Neural cell (in vitro differentiated cells): ENCODE results near the gene SPDL1. TPM values are rescaled to one million over a fixed set of nuclear protein-coding genes. Genes with fewer than 3 reads are reported as not detected.

Source experiments
- H2AFZ ChIP-seq: fragments of 200-600, 300-800 bp; sonication (generic), shearing (Covaris generic); 2 replicates; pipeline ENCODE4 v1.6.0; 2014; ENCODE audit warnings: low read depth, mild to moderate bottlenecking, antibody characterized with exemption, low read length, moderate library complexity
- H3F3A ChIP-seq: fragments of 200-600 bp; shearing (Covaris generic); 2 replicates; pipeline ENCODE4 v1.6.1; 2016; ENCODE audit warnings: mild to moderate bottlenecking, moderate library complexity, mixed read lengths, antibody characterized with exemption, low read length; ENCODE audit not compliant: insufficient read depth, poor library complexity, severe bottlenecking
- H3K27ac ChIP-seq: fragments of 200-600, 300-800 bp; sonication (generic), shearing (Covaris generic); 2 replicates; pipeline ENCODE4 v1.5.1; 2014; ENCODE audit warnings: mild to moderate bottlenecking, low read length, moderate library complexity
- H3K27me3 ChIP-seq: fragments of 300-800, 200-600 bp; sonication (generic), shearing (Covaris generic); 2 replicates; pipeline ENCODE4 v1.6.0; 2014; ENCODE audit warnings: mild to moderate bottlenecking, low read depth, low read length, moderate library complexity; ENCODE audit not compliant: insufficient read depth
- H3K36me3 ChIP-seq: fragments of 300-800, 200-600 bp; sonication (generic), shearing (Covaris generic); 2 replicates; pipeline ENCODE4 v1.5.1; 2014; ENCODE audit warnings: mild to moderate bottlenecking, antibody characterized with exemption, low read length, moderate library complexity; ENCODE audit not compliant: insufficient read depth
- H3K4me2 ChIP-seq: fragments of 300-800, 200-600 bp; sonication (generic), shearing (Covaris generic); 2 replicates; pipeline ENCODE4 v1.6.0; 2014; ENCODE audit warnings: mild to moderate bottlenecking, low read length
- H3K4me3 ChIP-seq: fragments of 300-800, 200-600 bp; sonication (generic), shearing (Covaris generic); 2 replicates; pipeline ENCODE4 v1.5.1; 2014; ENCODE audit warnings: mild to moderate bottlenecking, low read length, moderate library complexity
- H3K79me2 ChIP-seq: fragments of 200-600 bp; shearing (Covaris generic); replicated peaks from 2 replicates; pipeline ENCODE4 v1.6.0; 2014; ENCODE audit warnings: mild to moderate bottlenecking, low read length, moderate library complexity; ENCODE audit not compliant: insufficient read depth
- H3K9ac ChIP-seq: fragments of 300-800, 200-600 bp; sonication (generic), shearing (Covaris generic); 2 replicates; pipeline ENCODE4 v1.6.1; 2016; ENCODE audit warnings: mild to moderate bottlenecking, low read length, mixed read lengths
- H3K9me2 ChIP-seq: fragments of 200-600 bp; shearing (Covaris generic); 2 replicates; pipeline ENCODE4 v1.6.1; 2016; ENCODE audit warnings: mild to moderate bottlenecking, low read length, mixed read lengths; ENCODE audit not compliant: insufficient read depth
- H3K9me3 ChIP-seq: fragments of 200-600, 300-800 bp; sonication (generic), shearing (Covaris generic); 2 replicates; pipeline ENCODE4 v1.6.1; 2016; ENCODE audit warnings: mild to moderate bottlenecking, mixed run types, low read length, moderate library complexity, mixed read lengths
- H4K20me1 ChIP-seq: fragments of 200-600 bp; shearing (Covaris generic); 2 replicates; pipeline ENCODE4 v1.6.1; 2016; ENCODE audit warnings: mild to moderate bottlenecking, mixed run types; ENCODE audit not compliant: insufficient read depth
- CTCF ChIP-seq: fragments of 450-650 bp; IDR thresholded peaks from 2 replicates; pipeline ENCODE4 v1.5.1; 2014; ENCODE audit warnings: antibody characterized with exemption, mild to moderate bottlenecking, moderate library complexity; ENCODE audit not compliant: poor library complexity, severe bottlenecking
- EP300 ChIP-seq: fragments of 450-650 bp; conservative IDR thresholded peaks from 2 replicates; pipeline ENCODE4 v1.6.1; 2014; ENCODE audit warnings: antibody characterized with exemption, mild to moderate bottlenecking, moderate library complexity; ENCODE audit not compliant: poor library complexity, severe bottlenecking
- EZH2 ChIP-seq: fragments of 200-600, 300-800 bp; shearing (Covaris generic), sonication (generic); IDR thresholded peaks from 2 replicates; pipeline ENCODE4 v1.6.1; 2014; ENCODE audit warnings: antibody characterized with exemption, low read length, borderline replicate concordance, mild to moderate bottlenecking; ENCODE audit not compliant: insufficient read depth, poor library complexity, severe bottlenecking
- MXI1 ChIP-seq: fragments of 450-650 bp; conservative IDR thresholded peaks from 2 replicates; pipeline ENCODE4 v1.6.1; 2014; ENCODE audit warnings: antibody characterized with exemption, mild to moderate bottlenecking; ENCODE audit not compliant: poor library complexity, severe bottlenecking
- POLR2AphosphoS5 ChIP-seq: IDR thresholded peaks from 2 replicates; pipeline ENCODE4 v1.6.1; 2012
- RAD21 ChIP-seq: fragments of 450-650 bp; conservative IDR thresholded peaks from 2 replicates; pipeline ENCODE4 v1.6.1; 2014; ENCODE audit warnings: antibody characterized with exemption, mild to moderate bottlenecking, moderate library complexity
- SMC3 ChIP-seq: fragments of 450-650 bp; conservative IDR thresholded peaks from 2 replicates; pipeline ENCODE4 v1.6.1; 2014; ENCODE audit warnings: antibody characterized with exemption, mild to moderate bottlenecking, moderate library complexity; ENCODE audit not compliant: poor library complexity
- TAF1 ChIP-seq: IDR thresholded peaks from 2 replicates; pipeline ENCODE4 v1.6.1; 2012; ENCODE audit warnings: low read depth
- polyA plus RNA-seq: library from polyadenylated mRNA; depleted of rRNA; stranded (reverse); fragments of >200 nt; gene quantifications from 2 replicates; pipeline ENCODE4 v1.2.3, GENCODE V29; 2014
- TF ChIP-seq, protein P1 (sequence below): IDR thresholded peaks from 2 replicates; pipeline ENCODE4 v1.6.1; 2012; ENCODE audit warnings: borderline replicate concordance

Gene SPDL1
- polyA plus RNA-seq, 1 donor from 2014 or later: 26.6 TPM

DNA sequence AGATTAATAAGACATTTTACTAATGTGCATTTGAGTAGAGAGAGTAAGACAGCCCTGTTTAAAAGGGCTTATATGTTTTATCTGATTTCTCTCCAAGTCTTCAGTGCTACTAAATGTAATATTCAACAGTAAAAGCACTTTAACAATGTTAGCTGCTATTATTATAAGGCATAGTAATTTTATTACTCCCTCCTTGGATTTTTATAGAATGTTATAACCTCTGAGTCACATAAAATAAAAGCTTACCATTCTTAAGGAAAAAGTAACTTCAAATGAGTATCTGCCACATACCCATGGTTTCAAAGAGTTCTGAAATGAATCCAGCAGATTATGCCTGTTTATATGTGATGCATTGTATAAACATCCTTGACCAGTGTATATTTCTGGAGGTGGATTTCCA, 19.0 kb downstream of the SPDL1 start:
- Histone ChIP-seq H3K36me3 (peaks cover 5% of the 10 kb centered on the region), H2AFZ (no peak overlapping the region), H3K9ac (no peak overlapping the region), H3K4me2 (no peak overlapping the region), H3K4me3 (no peak overlapping the region), H3K79me2 (no peaks in the 10 kb centered on the region), H4K20me1 (no peaks in the 10 kb centered on the region), H3F3A (no peaks in the 10 kb centered on the region), H3K9me3 (no peaks in the 10 kb centered on the region), H3K27me3 (no peaks in the 10 kb centered on the region), H3K27ac (no peak overlapping the region), H3K9me2 (no peaks in the 10 kb centered on the region)
- TF ChIP-seq CTCF (no peak), MXI1 (no peak), EZH2 (no peak), SMC3 (no peak), TAF1 (no peak), RAD21 (no peak), EP300 (no peak), POLR2AphosphoS5 (no peak)
- TF ChIP-seq, protein P1, sequence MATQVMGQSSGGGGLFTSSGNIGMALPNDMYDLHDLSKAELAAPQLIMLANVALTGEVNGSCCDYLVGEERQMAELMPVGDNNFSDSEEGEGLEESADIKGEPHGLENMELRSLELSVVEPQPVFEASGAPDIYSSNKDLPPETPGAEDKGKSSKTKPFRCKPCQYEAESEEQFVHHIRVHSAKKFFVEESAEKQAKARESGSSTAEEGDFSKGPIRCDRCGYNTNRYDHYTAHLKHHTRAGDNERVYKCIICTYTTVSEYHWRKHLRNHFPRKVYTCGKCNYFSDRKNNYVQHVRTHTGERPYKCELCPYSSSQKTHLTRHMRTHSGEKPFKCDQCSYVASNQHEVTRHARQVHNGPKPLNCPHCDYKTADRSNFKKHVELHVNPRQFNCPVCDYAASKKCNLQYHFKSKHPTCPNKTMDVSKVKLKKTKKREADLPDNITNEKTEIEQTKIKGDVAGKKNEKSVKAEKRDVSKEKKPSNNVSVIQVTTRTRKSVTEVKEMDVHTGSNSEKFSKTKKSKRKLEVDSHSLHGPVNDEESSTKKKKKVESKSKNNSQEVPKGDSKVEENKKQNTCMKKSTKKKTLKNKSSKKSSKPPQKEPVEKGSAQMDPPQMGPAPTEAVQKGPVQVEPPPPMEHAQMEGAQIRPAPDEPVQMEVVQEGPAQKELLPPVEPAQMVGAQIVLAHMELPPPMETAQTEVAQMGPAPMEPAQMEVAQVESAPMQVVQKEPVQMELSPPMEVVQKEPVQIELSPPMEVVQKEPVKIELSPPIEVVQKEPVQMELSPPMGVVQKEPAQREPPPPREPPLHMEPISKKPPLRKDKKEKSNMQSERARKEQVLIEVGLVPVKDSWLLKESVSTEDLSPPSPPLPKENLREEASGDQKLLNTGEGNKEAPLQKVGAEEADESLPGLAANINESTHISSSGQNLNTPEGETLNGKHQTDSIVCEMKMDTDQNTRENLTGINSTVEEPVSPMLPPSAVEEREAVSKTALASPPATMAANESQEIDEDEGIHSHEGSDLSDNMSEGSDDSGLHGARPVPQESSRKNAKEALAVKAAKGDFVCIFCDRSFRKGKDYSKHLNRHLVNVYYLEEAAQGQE: no peak

- no peak for TF ChIP-seq MXI1
- TF ChIP-seq, protein P1: no peak
- TF ChIP-seq EZH2: no peak
- TF ChIP-seq EP300: no peak
- no peak for TF ChIP-seq POLR2AphosphoS5
- TF ChIP-seq RAD21: no peak
- TF ChIP-seq CTCF: no peak
- TF ChIP-seq SMC3: no peak
- TF ChIP-seq TAF1: no peak
- no peak overlapping the region for H3K4me2 ChIP-seq
- no peaks in the 10 kb centered on the region for H4K20me1 ChIP-seq
- no peaks in the 10 kb centered on the region for H3K9me3 ChIP-seq
- H3F3A ChIP-seq: no peaks in the 10 kb centered on the region
- no peak overlapping the region for H3K4me3 ChIP-seq
- H2AFZ ChIP-seq: no peak overlapping the region
- no peak overlapping the region for H3K27ac ChIP-seq
- H3K79me2 ChIP-seq: no peaks in the 10 kb centered on the region
- H3K9ac ChIP-seq: no peak overlapping the region
- H3K9me2 ChIP-seq: no peaks in the 10 kb centered on the region
- H3K36me3 ChIP-seq: no peaks in the 10 kb centered on the region
- H3K27me3 ChIP-seq: no peaks in the 10 kb centered on the region
Measured at GRCh38 chr5:169606279-169606678, 22.7 kb downstream of the SPDL1 start.
